Measurements from ENCODE around the gene CCDC85B. TPM values are rescaled to one million over a fixed set of nuclear protein-coding genes. Genes with fewer than 3 reads are reported as not detected.
A peak's percentile ranks its signal among the peaks of the same experiment; 100 is the strongest.
"Not testable (repeated sequence)": the region's sequence is repeated elsewhere in the genome, so short reads cannot be mapped to it uniquely, and the experiment has no call there.

Gene CCDC85B
- total RNA-seq, 2 donors from 2014 or later: 115 to 172 TPM

DNA sequence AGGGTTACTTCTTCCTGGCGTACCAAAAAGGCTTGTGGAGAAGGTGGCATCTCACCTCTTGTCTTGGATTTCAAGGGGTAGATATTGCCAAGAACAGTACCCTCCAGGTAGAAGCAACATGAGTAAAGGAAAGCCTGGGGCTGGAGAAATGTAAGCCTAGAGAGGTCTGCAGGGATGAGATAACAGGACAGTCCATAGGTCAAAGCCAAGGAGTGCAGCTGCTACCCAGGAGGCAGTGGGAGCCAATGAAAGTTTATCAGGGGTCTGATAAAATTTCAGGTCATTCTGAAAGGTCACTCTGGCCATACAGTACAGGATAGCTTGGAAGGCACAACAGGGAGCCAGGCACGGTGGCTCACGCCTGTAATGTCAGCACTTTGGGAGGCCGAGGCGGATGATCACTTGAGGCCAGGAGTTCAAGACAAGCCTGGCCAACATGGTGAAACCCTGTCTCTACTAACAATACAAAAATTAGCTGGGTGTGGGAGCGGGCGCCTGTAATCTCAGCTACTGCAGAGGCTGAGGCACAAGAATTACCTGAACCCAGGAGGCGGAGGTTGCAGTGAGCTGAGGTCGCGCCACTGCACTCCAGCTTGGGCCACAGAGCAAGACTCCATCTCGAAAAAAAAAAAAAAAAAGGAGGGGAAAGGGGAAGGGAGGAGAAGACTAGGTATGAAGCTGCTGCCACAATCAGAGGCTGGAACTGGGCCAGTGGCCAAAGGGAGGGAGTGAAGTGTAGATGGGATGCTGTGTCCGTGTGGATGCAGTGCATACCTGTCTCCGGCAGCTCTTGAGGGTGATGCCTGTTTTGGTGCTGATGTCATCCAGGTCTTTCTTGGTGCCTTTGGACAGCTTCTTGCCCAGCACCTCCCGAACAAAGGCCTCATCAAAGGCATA lies 3.4 kb upstream of the CCDC85B start:
- no peak for DNase-seq (ENCODE audit: low spot score)
- H3K9me3 ChIP-seq: no peaks in the 10 kb centered on the region
- no peaks in the 10 kb centered on the region for H3K27me3 ChIP-seq
- H3K4me1 ChIP-seq: peaks cover 0 to 54% of the 10 kb centered on the region in 2 donors
- peak overlapping the region in 1 of 2 donors; percentile 100 for H3K27ac ChIP-seq
- TF ChIP-seq, protein P1, sequence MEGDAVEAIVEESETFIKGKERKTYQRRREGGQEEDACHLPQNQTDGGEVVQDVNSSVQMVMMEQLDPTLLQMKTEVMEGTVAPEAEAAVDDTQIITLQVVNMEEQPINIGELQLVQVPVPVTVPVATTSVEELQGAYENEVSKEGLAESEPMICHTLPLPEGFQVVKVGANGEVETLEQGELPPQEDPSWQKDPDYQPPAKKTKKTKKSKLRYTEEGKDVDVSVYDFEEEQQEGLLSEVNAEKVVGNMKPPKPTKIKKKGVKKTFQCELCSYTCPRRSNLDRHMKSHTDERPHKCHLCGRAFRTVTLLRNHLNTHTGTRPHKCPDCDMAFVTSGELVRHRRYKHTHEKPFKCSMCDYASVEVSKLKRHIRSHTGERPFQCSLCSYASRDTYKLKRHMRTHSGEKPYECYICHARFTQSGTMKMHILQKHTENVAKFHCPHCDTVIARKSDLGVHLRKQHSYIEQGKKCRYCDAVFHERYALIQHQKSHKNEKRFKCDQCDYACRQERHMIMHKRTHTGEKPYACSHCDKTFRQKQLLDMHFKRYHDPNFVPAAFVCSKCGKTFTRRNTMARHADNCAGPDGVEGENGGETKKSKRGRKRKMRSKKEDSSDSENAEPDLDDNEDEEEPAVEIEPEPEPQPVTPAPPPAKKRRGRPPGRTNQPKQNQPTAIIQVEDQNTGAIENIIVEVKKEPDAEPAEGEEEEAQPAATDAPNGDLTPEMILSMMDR (IDR thresholded peaks at IDR 0.05): no peak
- H3K4me3 ChIP-seq: peak overlapping the region; percentile 64 to 73
- H3K36me3 ChIP-seq: peaks cover 30% of the 10 kb centered on the region

DNA sequence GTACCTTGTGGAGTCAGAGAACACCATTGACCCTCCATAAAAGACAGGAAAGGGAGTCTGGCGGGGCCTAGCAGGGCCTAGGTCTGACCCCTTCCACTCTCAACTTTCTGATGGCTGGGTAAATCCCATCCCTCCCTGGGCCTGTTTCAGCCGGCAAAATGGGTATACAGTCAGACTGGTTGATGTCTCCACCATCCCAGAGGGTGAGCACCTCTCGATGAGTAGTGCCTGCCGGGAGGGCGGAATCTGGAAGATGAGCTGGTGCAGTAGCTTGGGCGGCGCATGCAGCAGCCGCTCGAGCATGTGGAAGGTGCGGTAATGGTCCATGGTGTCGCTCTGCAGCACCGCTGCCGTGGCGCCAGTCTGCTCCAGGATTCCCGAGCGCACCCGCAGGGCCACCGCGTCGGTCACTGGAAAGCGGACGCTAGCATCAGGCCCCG lies 2.7 kb upstream of the CCDC85B start:
- H3K36me3 ChIP-seq: peaks cover 29% of the 10 kb centered on the region
- no peaks in the 10 kb centered on the region for H3K27me3 ChIP-seq
- H3K4me1 ChIP-seq: peaks cover 0 to 61% of the 10 kb centered on the region in 2 donors
- peak overlapping the region; percentile 64 to 73 for H3K4me3 ChIP-seq
- TF ChIP-seq, protein P1 (IDR thresholded peaks at IDR 0.05): no peak
- peak overlapping the region; percentile 96 to 100 for H3K27ac ChIP-seq
- no peaks in the 10 kb centered on the region for H3K9me3 ChIP-seq
- DNase-seq (ENCODE audit: low spot score): no peak

DNA sequence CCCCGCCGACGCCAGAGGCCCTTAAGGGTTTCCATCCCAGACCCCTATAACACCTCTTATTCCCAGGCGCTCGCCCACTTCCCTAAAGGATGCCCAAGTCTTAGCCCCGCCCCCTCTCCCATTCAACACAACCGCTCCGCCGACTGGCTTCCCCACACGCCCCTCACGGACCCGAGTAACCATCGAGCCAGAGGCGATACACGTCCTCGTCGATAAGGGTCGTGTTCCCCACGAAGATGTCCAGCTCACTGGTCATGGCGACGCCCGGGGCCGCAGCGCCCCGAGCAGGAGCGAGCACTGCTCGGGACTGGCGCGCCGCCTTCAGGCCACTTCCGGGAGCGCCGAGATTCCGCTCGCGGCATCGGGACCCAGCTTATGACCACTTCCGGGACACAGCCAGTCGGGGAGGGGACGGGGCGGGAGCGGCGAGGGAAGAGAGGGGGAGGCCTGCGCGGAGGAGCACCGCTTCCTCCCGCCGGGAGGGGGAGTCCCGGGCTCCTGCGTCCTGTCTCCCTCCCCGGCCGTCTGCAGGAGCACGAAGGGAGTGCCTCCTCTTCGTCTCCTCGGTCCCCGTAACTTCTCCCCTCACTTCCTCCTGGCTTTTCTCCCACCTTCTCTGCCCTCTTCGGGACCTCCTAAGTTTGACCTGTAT lies 2.2 kb upstream of the CCDC85B start, which contains the start of gene FIBP:
TSS of gene FIBP (minus strand) at position 309 of the 652 bp plus-strand sequence. CDS start at position 256, 53 bp downstream.
- TF ChIP-seq, protein P1 (IDR thresholded peaks at IDR 0.05): peak; percentile 82 to 87
- peaks cover 0 to 66% of the 10 kb centered on the region in 2 donors for H3K4me1 ChIP-seq

DNA sequence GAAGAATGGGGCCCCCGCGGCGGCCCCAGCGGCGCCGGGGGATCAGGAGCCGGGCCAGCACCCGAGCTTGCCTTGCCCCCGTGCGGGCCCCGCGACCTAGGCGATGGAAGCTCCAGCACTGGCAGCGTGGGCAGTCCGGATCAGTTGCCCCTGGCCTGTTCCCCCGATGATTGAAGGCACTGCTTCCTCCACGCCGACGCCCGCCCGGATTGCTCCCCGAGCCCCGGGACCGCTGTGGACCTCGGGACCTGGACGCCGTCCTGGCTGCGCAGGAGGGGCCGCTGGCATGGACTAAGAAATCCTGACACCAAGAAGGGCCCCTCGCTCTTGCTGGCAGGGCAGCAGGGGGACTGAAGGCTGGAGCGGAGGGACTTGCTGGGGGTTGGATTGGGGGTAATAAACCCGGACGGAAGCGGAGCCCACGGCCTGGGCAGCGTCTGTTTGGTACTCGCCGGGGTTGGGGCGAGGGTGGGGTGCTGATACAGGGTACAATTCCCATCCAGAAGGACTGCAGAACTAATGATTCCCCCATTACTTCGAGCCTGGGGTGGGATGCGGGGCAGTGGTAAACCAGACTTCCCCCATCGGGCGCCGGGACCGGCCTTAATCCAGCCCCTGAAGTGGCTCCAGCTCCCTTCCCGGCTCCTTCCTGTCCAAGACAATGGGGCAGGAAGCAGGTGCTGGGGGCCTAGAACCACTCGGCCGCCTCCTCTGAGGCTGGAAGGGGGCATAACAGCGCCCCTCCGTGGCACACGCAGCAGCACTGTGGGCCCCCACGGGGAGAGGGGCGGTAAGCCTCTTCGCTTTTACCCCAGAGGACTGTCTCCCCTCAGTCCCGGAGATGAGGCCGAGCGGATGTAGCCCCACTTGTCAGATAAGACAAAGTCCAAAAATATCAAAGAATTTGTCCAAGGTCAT lies 1.0 kb downstream of the CCDC85B start:
- Histone ChIP-seq H3K27me3 (no peaks in the 10 kb centered on the region), H3K27ac (peak overlapping the region; percentile 96 to 100), H3K36me3 (no peaks in the 10 kb centered on the region), H3K4me3 (peak overlapping the region; percentile 73 to 90), H3K4me1 (peaks cover 0 to 70% of the 10 kb centered on the region in 2 donors), H3K9me3 (no peaks in the 10 kb centered on the region)
- DNase-seq (ENCODE audit: low spot score): no peak
- TF ChIP-seq, protein P1 (IDR thresholded peaks at IDR 0.05): peak; percentile 23 to 66

More for the DNA sequence above, 2.2 kb upstream of the CCDC85B start, which contains the start of gene FIBP:
- Histone ChIP-seq H3K27ac (peak within 1 kb of the TSS; percentile 96 to 100), H3K27me3 (no peaks in the 10 kb centered on the region), H3K36me3 (peaks cover 24% of the 10 kb centered on the region), H3K4me3 (peak within 1 kb of the TSS; percentile 64 to 73), H3K9me3 (no peaks in the 10 kb centered on the region)
- DNase-seq (ENCODE audit: low spot score): peak; percentile 98

DNA sequence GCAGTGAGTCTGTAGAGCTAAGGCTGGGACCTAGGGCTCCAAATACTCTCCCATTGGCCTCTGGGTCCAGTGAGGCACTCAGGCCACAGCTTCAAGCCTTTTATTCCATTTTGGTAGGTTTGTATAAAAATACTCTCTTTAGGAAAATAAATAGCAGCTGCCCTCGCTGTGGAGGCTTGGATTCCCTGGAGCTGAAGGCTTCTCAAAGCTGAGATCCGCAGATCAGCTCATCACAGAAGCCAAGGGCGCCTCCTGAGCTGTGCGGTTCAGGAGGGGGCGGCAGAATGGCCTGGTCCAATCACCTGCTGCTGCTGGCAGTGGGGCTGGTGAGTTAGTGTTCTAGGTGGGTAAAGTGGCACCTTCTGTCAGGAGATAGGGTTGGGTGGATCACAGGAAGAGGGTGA lies 1.7 kb downstream of the CCDC85B start:
- not testable (repeated sequence) for DNase-seq (ENCODE audit: low spot score); H3K27me3 ChIP-seq; H3K36me3 ChIP-seq; H3K9me3 ChIP-seq
- Histone ChIP-seq H3K4me3 (peak overlapping the region; percentile 73 to 90), H3K27ac (peak overlapping the region; percentile 96 to 100), H3K4me1 (peaks cover 0 to 64% of the 10 kb centered on the region in 2 donors)
